ENCODE measurements around the gene GOLGA8K. TPM values are rescaled to one million over a fixed set of nuclear protein-coding genes. Genes with fewer than 3 reads are reported as not detected.
"Not testable (repeated sequence)": the region's sequence is repeated elsewhere in the genome, so short reads cannot be mapped to it uniquely, and the experiment has no call there.

GOLGA8K gene
- total and polyA plus RNA-seq, 2 of the 8 experiments (the other 6 are each of a cell fraction or from before 2014, with no cell fraction given), result 0.47 to 1.3 TPM

DNA sequence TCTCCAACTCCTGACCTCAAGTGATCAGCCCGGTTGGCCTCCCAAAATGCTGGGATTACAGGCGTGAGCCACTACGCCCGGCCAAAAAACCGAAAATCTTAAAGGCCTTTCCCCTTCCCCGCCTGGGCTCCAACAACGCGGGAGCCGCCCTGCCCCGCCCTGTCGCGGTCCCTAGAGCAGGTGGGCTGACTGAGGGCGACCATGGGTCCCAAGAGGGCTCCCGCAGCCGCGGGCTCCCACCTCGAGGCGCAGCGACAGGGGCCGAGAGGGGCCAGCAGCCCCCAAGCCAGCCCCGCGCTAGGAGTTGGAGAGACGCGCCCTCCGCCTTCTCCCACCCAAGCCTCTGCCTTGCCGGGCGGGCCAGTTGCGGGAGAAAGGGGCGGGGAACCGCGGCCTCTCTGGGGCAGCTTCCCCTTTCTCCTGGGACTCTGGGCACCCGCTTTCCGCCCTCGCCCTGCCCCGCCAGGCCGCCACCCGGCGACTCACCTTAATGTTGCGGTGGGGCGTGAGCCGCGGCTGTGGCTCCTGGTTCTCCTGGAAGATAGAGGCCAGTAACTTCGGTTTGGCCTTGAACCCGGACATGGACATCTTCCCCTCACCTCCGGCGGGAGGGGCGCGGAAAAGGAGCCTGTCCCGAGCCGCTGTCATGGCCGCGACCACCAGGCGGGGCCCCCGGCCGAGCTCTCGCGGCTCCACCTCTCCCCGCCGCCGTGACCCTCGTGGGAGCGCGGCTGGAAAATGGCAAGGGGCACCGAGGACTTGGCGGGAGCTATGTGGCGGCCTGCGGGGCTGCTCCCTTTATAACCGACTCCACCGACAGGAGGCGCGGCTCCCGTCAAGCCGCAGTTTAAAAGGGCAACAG is 31.2 kb upstream of the GOLGA8K start:
- H3K4ac ChIP-seq (replicated peaks; ENCODE audit: insufficient read length, low read depth, low read length); H3K4me3 ChIP-seq (ENCODE audit: extremely low read depth in 1 of 4, insufficient read depth in 2 of 4, low read depth in 3 of 4, low read length in 4 of 4); H3K27me3 ChIP-seq (replicated peaks in 1 of 4; ENCODE audit: control insufficient read depth in 3 of 4, extremely low read depth in 1 of 4, insufficient read depth in 3 of 4, low read length in 3 of 4); H3K79me2 ChIP-seq (ENCODE audit: control insufficient read depth in 1 of 2, insufficient read depth in 2 of 2, low read length in 2 of 2); H3K79me1 ChIP-seq (ENCODE audit: low read depth, low read length); H2BK5ac ChIP-seq (ENCODE audit: low read depth, low read length); H3K56ac ChIP-seq (replicated peaks; ENCODE audit: insufficient read length, low read depth, low read length); H3K9me3 ChIP-seq (ENCODE audit: insufficient read depth in 2 of 2, low read depth in 1 of 2, low read length in 1 of 2); H2BK15ac ChIP-seq (ENCODE audit: low read length); H4K91ac ChIP-seq (replicated peaks; ENCODE audit: insufficient read length, low read length); H2BK12ac ChIP-seq (ENCODE audit: low read depth, low read length); DNase-seq (ENCODE audit: low read depth in 1 of 2, low spot score in 2 of 2); H3K23ac ChIP-seq (ENCODE audit: insufficient read length); FAIRE-seq; H3K4me2 ChIP-seq (ENCODE audit: insufficient read depth in 1 of 2, low read depth in 2 of 2, low read length in 2 of 2); H3K27ac ChIP-seq (ENCODE audit: low read depth, low read length); H4K5ac ChIP-seq (ENCODE audit: insufficient read length, low read depth, low read length); H3K18ac ChIP-seq (ENCODE audit: extremely low read depth, low read length); POLR2A ChIA-PET (ENCODE audit: partially characterized antibody); H3K4me1 ChIP-seq (replicated peaks in 1 of 4; ENCODE audit: control insufficient read depth in 3 of 4, insufficient read depth in 4 of 4, low read length in 3 of 4); H3K9ac ChIP-seq (replicated peaks in 1 of 4; ENCODE audit: extremely low read depth in 1 of 4, low read depth in 3 of 4, low read length in 3 of 4); H3K36me3 ChIP-seq (ENCODE audit: control insufficient read depth in 2 of 4, insufficient read depth in 4 of 4, low read length in 3 of 4); H2AK5ac ChIP-seq (ENCODE audit: low read depth, low read length); H3K23me2 ChIP-seq (ENCODE audit: low read depth, low read length); H2BK120ac ChIP-seq (replicated peaks; ENCODE audit: low read depth, low read length); H4K20me1 ChIP-seq (replicated peaks in 1 of 2; ENCODE audit: control insufficient read depth in 1 of 2, insufficient read depth in 2 of 2, low read length in 2 of 2); H3K14ac ChIP-seq (ENCODE audit: insufficient read length); CTCF ChIA-PET (ENCODE audit: partially characterized antibody); H2BK20ac ChIP-seq (ENCODE audit: low read length); H2AFZ ChIP-seq (ENCODE audit: low read length); H4K8ac ChIP-seq (ENCODE audit: extremely low read depth, insufficient read depth, low read length): not testable (repeated sequence)
- no CpG with 5 or more reads among the region's 73 CpGs for WGBS, 2 experiments (ENCODE audit: extremely low coverage in 1 of 2, insufficient coverage in 1 of 2, insufficient read length in 1 of 2, insufficient replicate concordance in 2 of 2, low coverage in 1 of 2, low lambda C conversion rate in 2 of 2, missing lambda C conversion rate in 1 of 2)

GRCh38 chr15:32427635-32428034 is 24.5 kb upstream of the GOLGA8K start:
- H3K4me3 ChIP-seq (ENCODE audit: extremely low read depth in 1 of 4, insufficient read depth in 2 of 4, low read depth in 3 of 4, low read length in 4 of 4); H2BK12ac ChIP-seq (ENCODE audit: low read depth, low read length); H2AK5ac ChIP-seq (ENCODE audit: low read depth, low read length); H2BK20ac ChIP-seq (ENCODE audit: low read length); POLR2A ChIA-PET (ENCODE audit: partially characterized antibody); FAIRE-seq; H3K4ac ChIP-seq (replicated peaks; ENCODE audit: insufficient read length, low read depth, low read length); H3K14ac ChIP-seq (ENCODE audit: insufficient read length); H3K4me1 ChIP-seq (replicated peaks in 1 of 4; ENCODE audit: control insufficient read depth in 3 of 4, insufficient read depth in 4 of 4, low read length in 3 of 4); H3K18ac ChIP-seq (ENCODE audit: extremely low read depth, low read length); H4K91ac ChIP-seq (replicated peaks; ENCODE audit: insufficient read length, low read length); H3K56ac ChIP-seq (replicated peaks; ENCODE audit: insufficient read length, low read depth, low read length); H4K5ac ChIP-seq (ENCODE audit: insufficient read length, low read depth, low read length); H2BK5ac ChIP-seq (ENCODE audit: low read depth, low read length); H3K79me2 ChIP-seq (ENCODE audit: control insufficient read depth in 1 of 2, insufficient read depth in 2 of 2, low read length in 2 of 2); DNase-seq (ENCODE audit: low read depth in 1 of 2, low spot score in 2 of 2); H2BK15ac ChIP-seq (ENCODE audit: low read length); H3K27ac ChIP-seq (ENCODE audit: low read depth, low read length); H3K9ac ChIP-seq (replicated peaks in 1 of 4; ENCODE audit: extremely low read depth in 1 of 4, low read depth in 3 of 4, low read length in 3 of 4); H2AFZ ChIP-seq (ENCODE audit: low read length); H3K36me3 ChIP-seq (ENCODE audit: control insufficient read depth in 2 of 4, insufficient read depth in 4 of 4, low read length in 3 of 4); H4K20me1 ChIP-seq (replicated peaks in 1 of 2; ENCODE audit: control insufficient read depth in 1 of 2, insufficient read depth in 2 of 2, low read length in 2 of 2); H3K4me2 ChIP-seq (ENCODE audit: insufficient read depth in 1 of 2, low read depth in 2 of 2, low read length in 2 of 2); H2BK120ac ChIP-seq (replicated peaks; ENCODE audit: low read depth, low read length); H3K9me3 ChIP-seq (ENCODE audit: insufficient read depth in 2 of 2, low read depth in 1 of 2, low read length in 1 of 2); H3K23ac ChIP-seq (ENCODE audit: insufficient read length); H4K8ac ChIP-seq (ENCODE audit: extremely low read depth, insufficient read depth, low read length); CTCF ChIA-PET (ENCODE audit: partially characterized antibody); H3K79me1 ChIP-seq (ENCODE audit: low read depth, low read length); H3K23me2 ChIP-seq (ENCODE audit: low read depth, low read length); H3K27me3 ChIP-seq (replicated peaks in 1 of 4; ENCODE audit: control insufficient read depth in 3 of 4, extremely low read depth in 1 of 4, insufficient read depth in 3 of 4, low read length in 3 of 4): not testable (repeated sequence)
- 86% methylated on average over 1 of the region's 4 CpGs; no CpG with 5 or more reads in 1 of the 2 experiments for WGBS, 2 experiments (ENCODE audit: extremely low coverage in 1 of 2, insufficient coverage in 1 of 2, insufficient read length in 1 of 2, insufficient replicate concordance in 2 of 2, low coverage in 1 of 2, low lambda C conversion rate in 2 of 2, missing lambda C conversion rate in 1 of 2)

Measured in H1 (cell line).